A673 (cell line): Measurements from ENCODE around the gene SLC38A3. TPM values are rescaled to one million over a fixed set of nuclear protein-coding genes. Genes with fewer than 3 reads are reported as not detected.
"Not testable (repeated sequence)": the region's sequence is repeated elsewhere in the genome, so short reads cannot be mapped to it uniquely, and the experiment has no call there.

ENCODE experiments used
- BruUV-seq: library from RNA; stranded (reverse); fragments of 400-500 nt; replicated peaks from 2 replicates; lab custom pipeline; 2021; lab: Mats Ljungman, UMichigan
- CTCF ChIA-PET: fragments of 300-600 bp; sonication (Branson Sonifier 250); formaldehyde crosslinking; loops from one replicate; lab custom pipeline; 2022; ENCODE audit warnings: antibody characterized with exemption; lab: Charles Lee
- POLR2A ChIA-PET: fragments of 300-600 bp; sonication (Branson Sonifier 250); formaldehyde crosslinking; loops from one replicate; lab custom pipeline; 2022; ENCODE audit warnings: antibody characterized with exemption; ENCODE audit not compliant: low non-redundant PET; lab: Charles Lee
- DNase-seq: peaks from one replicate; pipeline ENCODE4 v3.0.0-alpha.2; 2015; ENCODE audit warnings: low spot score
- H3K27ac ChIP-seq: fragments of 200-600 bp; sonication (generic); 2 replicates; pipeline ENCODE4 v1.5.1; 2016; ENCODE audit warnings: mixed run types, low read depth, mild to moderate bottlenecking, mixed read lengths, antibody characterized with exemption, low read length; ENCODE audit not compliant: poor library complexity, severe bottlenecking
- H3K27me3 ChIP-seq: fragments of 200-600 bp; sonication (generic); replicated peaks from 2 replicates; pipeline ENCODE4 v1.6.1; 2017; ENCODE audit warnings: mixed run types, low read depth, mild to moderate bottlenecking, mixed read lengths, antibody characterized with exemption, low read length; ENCODE audit not compliant: insufficient read depth, poor library complexity
- H3K36me3 ChIP-seq: fragments of 200-600 bp; sonication (generic); 2 replicates; pipeline ENCODE4 v1.6.1; 2016; ENCODE audit warnings: mixed run types, mild to moderate bottlenecking, mixed read lengths, antibody characterized with exemption, low read length; ENCODE audit not compliant: insufficient read depth, poor library complexity, severe bottlenecking
- H3K4me1 ChIP-seq: fragments of 200-600 bp; sonication (generic); 2 replicates; pipeline ENCODE4 v1.6.1; 2017; ENCODE audit warnings: mixed run types, mild to moderate bottlenecking, mixed read lengths, antibody characterized with exemption, low read length; ENCODE audit not compliant: insufficient read depth, poor library complexity, severe bottlenecking
- H3K4me3 ChIP-seq: fragments of 200-600 bp; sonication (generic); 2 replicates; pipeline ENCODE4 v1.5.1; 2016; ENCODE audit warnings: low read depth, mixed run types, mild to moderate bottlenecking, mixed read lengths, low read length; ENCODE audit not compliant: poor library complexity, severe bottlenecking
- H3K9me3 ChIP-seq: fragments of 200-600 bp; sonication (generic); 2 replicates; pipeline ENCODE4 v1.6.1; 2016; ENCODE audit warnings: mixed run types, low read depth, mild to moderate bottlenecking, mixed read lengths, antibody characterized with exemption, low read length; ENCODE audit not compliant: poor library complexity, severe bottlenecking
- CTCF ChIP-seq: fragments of 300-800, 200-600 bp; sonication (generic); conservative IDR thresholded peaks from 2 replicates; pipeline ENCODE4 v1.5.1; 2017; ENCODE audit warnings: low read depth, mild to moderate bottlenecking, antibody characterized with exemption, low read length, moderate library complexity, mixed read lengths
- EZH2 ChIP-seq: fragments of 200-600 bp; sonication (generic); IDR thresholded peaks from 2 replicates; pipeline ENCODE4 v1.6.1; 2017; ENCODE audit warnings: borderline replicate concordance, low read depth, mild to moderate bottlenecking, mixed read lengths, antibody characterized with exemption, low read length; ENCODE audit not compliant: poor library complexity, severe bottlenecking
- intact Hi-C: fragments of 100-400 bp; cut with micrococcal nuclease; formaldehyde crosslinking; loops from one replicate; pipeline ENCODE4 v1.10.0; 2022; ENCODE audit not compliant: unreplicated experiment
- total RNA-seq: library from RNA; stranded (reverse); gene quantifications from 2 replicates; pipeline ENCODE4 v1.2.3, GENCODE V29; 2021

SLC38A3 gene
- total RNA-seq, 1 experiment from 2014 or later, result not detected

GRCh38 chr3:50210176-50210509 is 5.1 kb downstream of the SLC38A3 start:
- ChIA-PET POLR2A (no interaction called here), CTCF (interaction anchor here (0.6 kb wide), 1 partner anchor 21 kb away, joined by 3 read pairs; no protein-coding TSS in a partner anchor)
- Histone ChIP-seq H3K4me3 (no peak overlapping the region), H3K9me3 (no peaks in the 10 kb centered on the region), H3K4me1 (no peaks in the 10 kb centered on the region), H3K27ac (no peak overlapping the region), H3K27me3 (peaks cover 18% of the 10 kb centered on the region), H3K36me3 (no peaks in the 10 kb centered on the region)
- no TSS peak for BruUV-seq
- no peak for DNase-seq
- TF ChIP-seq CTCF (no peak), EZH2 (no peak)
- intact Hi-C loops, result no loop called here

GRCh38 chr3:50210510-50211367 is 5.7 kb downstream of the SLC38A3 start:
- POLR2A ChIA-PET, result no interaction called here

GRCh38 chr3:50211368-50211717 is 6.3 kb downstream of the SLC38A3 start:
- H3K4me3 ChIP-seq, H3K27me3 ChIP-seq, H3K9me3 ChIP-seq, CTCF ChIA-PET, intact Hi-C loops, H3K4me1 ChIP-seq, DNase-seq, H3K36me3 ChIP-seq, BruUV-seq, POLR2A ChIA-PET, H3K27ac ChIP-seq: not testable (repeated sequence)

More at GRCh38 chr3:50210510-50211367, 5.7 kb downstream of the SLC38A3 start:
- intact Hi-C loops, result no loop called here
- CTCF ChIA-PET, result interaction anchor here (0.6 kb wide), 1 partner anchor 22 kb away, joined by 3 read pairs; no protein-coding TSS in a partner anchor
- Histone ChIP-seq H3K9me3 (no peaks in the 10 kb centered on the region), H3K27ac (no peak overlapping the region), H3K36me3 (no peaks in the 10 kb centered on the region), H3K4me3 (no peak overlapping the region), H3K4me1 (no peaks in the 10 kb centered on the region), H3K27me3 (peaks cover 12% of the 10 kb centered on the region)
- TF ChIP-seq EZH2 (no peak), CTCF (no peak)
- DNase-seq, result no peak
- BruUV-seq, result no TSS peak
